ENCODE measurements around the gene EIF4G1.

Gene EIF4G1

GRCh38 chr3:184351511-184352148, 37.2 kb downstream of the EIF4G1 start:
- no peaks in the 10 kb centered on the region for H3K4me1 ChIP-seq (ENCODE audit: control insufficient read depth, insufficient read depth, low read length)
- H3K27ac ChIP-seq (ENCODE audit: low read depth, low read length) = no peak overlapping the region
- H3K9ac ChIP-seq (ENCODE audit: low read length) = no peak overlapping the region
- no peak overlapping the region for H3K4me3 ChIP-seq (ENCODE audit: low read length)
- no peaks in the 10 kb centered on the region for H3K36me3 ChIP-seq (ENCODE audit: control insufficient read depth, insufficient read depth, low read length)
- no peaks in the 10 kb centered on the region for H3K27me3 ChIP-seq (ENCODE audit: control insufficient read depth, insufficient read depth, low read length)

- H3K27ac ChIP-seq (ENCODE audit: low read depth, low read length) = no peak overlapping the region
- H3K27me3 ChIP-seq (ENCODE audit: control insufficient read depth, insufficient read depth, low read length) = no peaks in the 10 kb centered on the region
Observed at GRCh38 chr3:184352149-184352785, 37.9 kb downstream of the EIF4G1 start.

GRCh38 chr3:184352897-184353545, 38.6 kb downstream of the EIF4G1 start:
- Histone ChIP-seq H3K27me3 (ENCODE audit: control insufficient read depth, insufficient read depth, low read length) (no peaks in the 10 kb centered on the region), H3K36me3 (ENCODE audit: control insufficient read depth, insufficient read depth, low read length) (no peaks in the 10 kb centered on the region), H3K4me1 (ENCODE audit: control insufficient read depth, insufficient read depth, low read length) (no peaks in the 10 kb centered on the region), H3K27ac (ENCODE audit: low read depth, low read length) (no peak overlapping the region), H3K9ac (ENCODE audit: low read length) (no peak overlapping the region), H3K4me3 (ENCODE audit: low read length) (no peak overlapping the region)

More at GRCh38 chr3:184352149-184352785, 37.9 kb downstream of the EIF4G1 start:
- no peaks in the 10 kb centered on the region for H3K4me1 ChIP-seq (ENCODE audit: control insufficient read depth, insufficient read depth, low read length)
- no peak overlapping the region for H3K4me3 ChIP-seq (ENCODE audit: low read length)
- peak overlapping the region; percentile 8 for H3K9ac ChIP-seq (ENCODE audit: low read length)
- H3K36me3 ChIP-seq (ENCODE audit: control insufficient read depth, insufficient read depth, low read length) = no peaks in the 10 kb centered on the region

GRCh38 chr3:184353546-184353941, 39.1 kb downstream of the EIF4G1 start:
- H3K27me3 ChIP-seq (ENCODE audit: control insufficient read depth, insufficient read depth, low read length) = no peaks in the 10 kb centered on the region
- no peak overlapping the region for H3K4me3 ChIP-seq (ENCODE audit: low read length)
- peaks cover 4% of the 10 kb centered on the region for H3K36me3 ChIP-seq (ENCODE audit: control insufficient read depth, insufficient read depth, low read length)
- no peak overlapping the region for H3K27ac ChIP-seq (ENCODE audit: low read depth, low read length)
- no peaks in the 10 kb centered on the region for H3K4me1 ChIP-seq (ENCODE audit: control insufficient read depth, insufficient read depth, low read length)
- H3K9ac ChIP-seq (ENCODE audit: low read length) = no peak overlapping the region

- no peak overlapping the region for H3K4me3 ChIP-seq (ENCODE audit: low read length)
- no peaks in the 10 kb centered on the region for H3K27me3 ChIP-seq (ENCODE audit: control insufficient read depth, insufficient read depth, low read length)
- peaks cover 5% of the 10 kb centered on the region for H3K36me3 ChIP-seq (ENCODE audit: control insufficient read depth, insufficient read depth, low read length)
- no peak overlapping the region for H3K9ac ChIP-seq (ENCODE audit: low read length)
- H3K4me1 ChIP-seq (ENCODE audit: control insufficient read depth, insufficient read depth, low read length) = no peaks in the 10 kb centered on the region
- H3K27ac ChIP-seq (ENCODE audit: low read depth, low read length) = no peak overlapping the region
Observed at GRCh38 chr3:184354121-184354728, 39.8 kb downstream of the EIF4G1 start.

- Histone ChIP-seq H3K27me3 (ENCODE audit: control insufficient read depth, insufficient read depth, low read length) (no peaks in the 10 kb centered on the region), H3K36me3 (ENCODE audit: control insufficient read depth, insufficient read depth, low read length) (peaks cover 5% of the 10 kb centered on the region), H3K4me1 (ENCODE audit: control insufficient read depth, insufficient read depth, low read length) (no peaks in the 10 kb centered on the region), H3K4me3 (ENCODE audit: low read length) (no peak overlapping the region), H3K9ac (ENCODE audit: low read length) (no peak overlapping the region), H3K27ac (ENCODE audit: low read depth, low read length) (no peak overlapping the region)
Observed at GRCh38 chr3:184354754-184355153, 40.3 kb downstream of the EIF4G1 start.

- Histone ChIP-seq H3K9ac (ENCODE audit: low read length) (no peak overlapping the region), H3K4me1 (ENCODE audit: control insufficient read depth, insufficient read depth, low read length) (no peaks in the 10 kb centered on the region), H3K4me3 (ENCODE audit: low read length) (no peak overlapping the region), H3K27me3 (ENCODE audit: control insufficient read depth, insufficient read depth, low read length) (no peaks in the 10 kb centered on the region), H3K27ac (ENCODE audit: low read depth, low read length) (no peak overlapping the region), H3K36me3 (ENCODE audit: control insufficient read depth, insufficient read depth, low read length) (peaks cover 5% of the 10 kb centered on the region)
Observed at GRCh38 chr3:184355261-184356040, 41.0 kb downstream of the EIF4G1 start.

- no peak overlapping the region for H3K9ac ChIP-seq (ENCODE audit: low read length)
- H3K4me3 ChIP-seq (ENCODE audit: low read length) = no peak overlapping the region
- peaks cover 5% of the 10 kb centered on the region for H3K36me3 ChIP-seq (ENCODE audit: control insufficient read depth, insufficient read depth, low read length)
- H3K27me3 ChIP-seq (ENCODE audit: control insufficient read depth, insufficient read depth, low read length) = no peaks in the 10 kb centered on the region
- H3K27ac ChIP-seq (ENCODE audit: low read depth, low read length) = no peak overlapping the region
- peaks cover 5% of the 10 kb centered on the region for H3K4me1 ChIP-seq (ENCODE audit: control insufficient read depth, insufficient read depth, low read length)
Observed at GRCh38 chr3:184357248-184358123, 43.1 kb downstream of the EIF4G1 start.

- no peak overlapping the region for H3K9ac ChIP-seq (ENCODE audit: low read length)
- H3K36me3 ChIP-seq (ENCODE audit: control insufficient read depth, insufficient read depth, low read length) = peaks cover 5% of the 10 kb centered on the region
Observed at GRCh38 chr3:184358124-184358767, 43.8 kb downstream of the EIF4G1 start.

GRCh38 chr3:184358921-184359350, 44.5 kb downstream of the EIF4G1 start:
- H3K36me3 ChIP-seq (ENCODE audit: control insufficient read depth, insufficient read depth, low read length) = peaks cover 5% of the 10 kb centered on the region
- no peak overlapping the region for H3K27ac ChIP-seq (ENCODE audit: low read depth, low read length)
- H3K9ac ChIP-seq (ENCODE audit: low read length) = no peak overlapping the region
- H3K4me3 ChIP-seq (ENCODE audit: low read length) = no peak overlapping the region
- no peaks in the 10 kb centered on the region for H3K27me3 ChIP-seq (ENCODE audit: control insufficient read depth, insufficient read depth, low read length)
- H3K4me1 ChIP-seq (ENCODE audit: control insufficient read depth, insufficient read depth, low read length) = peaks cover 5% of the 10 kb centered on the region

More at GRCh38 chr3:184358124-184358767, 43.8 kb downstream of the EIF4G1 start:
- no peak overlapping the region for H3K4me3 ChIP-seq (ENCODE audit: low read length)
- no peaks in the 10 kb centered on the region for H3K27me3 ChIP-seq (ENCODE audit: control insufficient read depth, insufficient read depth, low read length)
- peaks cover 5% of the 10 kb centered on the region for H3K4me1 ChIP-seq (ENCODE audit: control insufficient read depth, insufficient read depth, low read length)
- H3K27ac ChIP-seq (ENCODE audit: low read depth, low read length) = no peak overlapping the region

GRCh38 chr3:184359610-184360009, 45.2 kb downstream of the EIF4G1 start:
- Histone ChIP-seq H3K4me3 (ENCODE audit: low read length) (no peak overlapping the region), H3K36me3 (ENCODE audit: control insufficient read depth, insufficient read depth, low read length) (peaks cover 5% of the 10 kb centered on the region), H3K9ac (ENCODE audit: low read length) (no peak overlapping the region), H3K4me1 (ENCODE audit: control insufficient read depth, insufficient read depth, low read length) (peaks cover 7% of the 10 kb centered on the region), H3K27me3 (ENCODE audit: control insufficient read depth, insufficient read depth, low read length) (no peaks in the 10 kb centered on the region), H3K27ac (ENCODE audit: low read depth, low read length) (no peak overlapping the region)
